Globus pallidus (tissue), 1 donor: Measurements from ENCODE around the gene LMBR1.

Experiments
- DNase-seq: peaks from one replicate; pipeline ENCODE4 v3.0.0-alpha.2; 2015; ENCODE audit warnings: low spot score

The LMBR1 gene

DNA sequence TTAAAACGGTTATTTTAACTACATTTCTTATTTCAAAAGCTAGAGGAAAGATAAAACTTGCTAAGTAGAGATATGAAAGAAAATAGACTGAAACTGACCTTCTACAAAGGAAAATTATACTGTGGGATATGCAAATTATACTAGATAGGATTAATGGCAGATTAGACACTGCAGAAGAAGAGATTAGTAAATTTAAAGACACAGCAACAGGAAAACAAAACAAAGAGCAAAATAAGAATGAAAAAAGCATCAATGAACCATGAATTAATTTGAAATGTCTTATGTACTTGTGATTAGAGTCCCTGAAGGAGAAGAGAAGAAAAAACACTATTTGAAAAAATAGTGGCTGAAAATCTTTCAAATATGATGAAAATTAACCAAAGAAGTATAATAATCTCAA, 200.1 kb downstream of the LMBR1 start:
- DNase-seq, result no peak

DNA sequence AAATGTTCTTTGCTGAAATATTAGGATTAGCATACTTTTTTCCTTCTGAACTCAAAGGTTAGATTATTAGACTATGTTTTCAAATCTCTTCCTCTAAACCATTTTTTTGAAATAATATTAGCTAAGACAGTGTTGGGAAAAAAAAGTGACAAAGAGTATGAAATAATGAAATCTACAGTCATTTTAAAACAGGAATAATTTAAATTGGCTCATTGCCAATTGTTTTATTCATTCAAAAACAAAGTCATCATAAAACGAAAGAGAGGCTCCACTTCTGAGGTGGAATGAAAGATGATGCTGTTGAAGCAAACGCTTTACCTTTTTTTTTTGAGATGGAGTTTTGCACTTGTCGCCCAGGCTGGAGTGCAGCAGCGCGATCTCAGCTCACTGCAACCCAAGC, 201.2 kb downstream of the LMBR1 start:
- DNase-seq, result no peak

DNA sequence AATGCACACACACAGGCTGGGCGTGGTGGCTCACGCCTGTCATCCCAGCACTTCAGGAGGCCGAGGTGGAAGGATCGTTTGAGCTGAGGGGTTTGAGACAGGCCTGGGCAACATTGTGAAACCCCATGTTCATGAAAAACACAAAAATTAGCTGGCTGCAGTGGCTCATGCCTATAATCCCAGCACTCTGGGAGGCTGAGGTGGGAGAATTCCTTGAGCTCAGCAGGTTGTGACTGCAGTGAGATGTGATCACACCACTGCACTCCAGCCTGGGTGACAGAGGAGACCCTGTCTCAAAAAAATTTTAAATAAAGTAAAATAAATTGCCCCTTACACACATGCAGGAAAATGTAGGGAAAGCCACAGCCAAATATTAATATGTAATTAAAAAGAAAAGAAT, 208.3 kb downstream of the LMBR1 start:
- DNase-seq, result no peak

GRCh38 chr7:156684251-156684650, 208.7 kb downstream of the LMBR1 start:
- DNase-seq, result no peak

DNA sequence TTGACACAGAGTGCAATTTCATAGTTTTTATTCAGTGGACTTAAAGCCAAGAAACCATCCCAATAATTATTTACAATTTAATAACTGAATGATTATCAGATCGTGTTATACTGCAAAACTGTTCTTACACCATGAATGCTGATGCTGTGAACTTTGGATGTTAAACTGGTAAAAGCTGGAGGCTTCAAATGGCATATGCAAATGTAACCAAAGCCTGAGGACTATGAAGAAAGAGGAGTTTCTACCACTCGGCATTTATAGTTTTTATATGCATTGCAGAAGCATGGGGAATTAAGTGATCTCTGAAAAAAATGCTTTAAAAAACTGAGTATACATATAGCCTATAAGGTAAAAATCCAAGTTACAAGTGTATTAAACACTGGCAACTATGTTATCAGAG, 210.1 kb downstream of the LMBR1 start:
- no peak for DNase-seq

DNA sequence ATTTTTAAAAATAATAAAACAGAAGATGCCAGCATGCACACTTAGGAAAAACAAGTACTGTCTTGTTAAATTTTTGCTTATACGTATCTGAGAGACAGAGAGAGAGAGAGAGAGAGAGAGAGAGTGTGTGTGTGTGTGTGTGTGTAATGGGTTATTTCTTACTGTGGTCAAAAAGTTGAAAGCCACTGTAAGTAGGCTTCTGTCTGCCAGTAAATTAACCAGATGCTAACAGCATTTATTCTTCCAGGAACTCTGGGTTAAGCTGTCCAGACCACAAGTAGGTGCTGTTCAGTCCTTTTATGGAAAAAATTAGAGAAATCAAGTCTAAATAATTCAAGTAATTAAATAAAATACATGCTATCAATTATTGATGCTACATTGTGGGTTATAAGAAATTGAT, 212.7 kb downstream of the LMBR1 start:
- DNase-seq, result no peak

DNA sequence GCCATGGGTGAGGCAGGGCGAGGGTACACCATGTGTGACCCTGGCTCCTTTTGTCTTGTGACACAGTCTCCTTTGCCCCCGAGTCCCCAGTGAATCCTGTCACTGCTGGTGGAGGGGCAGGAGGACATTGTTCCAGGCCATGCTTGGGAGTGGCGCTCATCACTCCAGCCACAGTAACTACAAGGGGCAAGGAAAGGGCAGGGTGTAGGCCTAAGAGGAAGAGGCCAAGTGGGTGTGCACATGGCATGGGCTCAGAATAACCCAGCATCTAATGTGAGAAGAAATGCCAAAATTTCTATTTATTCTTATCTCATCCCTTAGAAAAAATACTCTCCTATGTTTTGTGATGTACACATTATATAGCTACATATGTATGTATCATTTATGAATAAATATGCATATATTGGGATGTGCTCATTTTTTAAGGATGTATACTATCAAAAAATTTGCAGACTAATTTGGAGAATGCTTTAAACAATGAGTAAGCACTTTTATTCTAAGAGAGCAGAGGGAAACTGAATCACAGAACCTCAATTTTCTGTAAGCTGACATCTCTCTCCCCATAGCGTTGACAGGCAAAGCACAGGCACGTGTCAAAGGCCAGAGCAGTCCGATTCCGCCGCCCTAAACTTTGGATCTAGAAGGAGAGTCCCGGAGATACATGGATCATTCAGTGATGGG, 215.5 kb downstream of the LMBR1 start:
- DNase-seq, result no peak

DNA sequence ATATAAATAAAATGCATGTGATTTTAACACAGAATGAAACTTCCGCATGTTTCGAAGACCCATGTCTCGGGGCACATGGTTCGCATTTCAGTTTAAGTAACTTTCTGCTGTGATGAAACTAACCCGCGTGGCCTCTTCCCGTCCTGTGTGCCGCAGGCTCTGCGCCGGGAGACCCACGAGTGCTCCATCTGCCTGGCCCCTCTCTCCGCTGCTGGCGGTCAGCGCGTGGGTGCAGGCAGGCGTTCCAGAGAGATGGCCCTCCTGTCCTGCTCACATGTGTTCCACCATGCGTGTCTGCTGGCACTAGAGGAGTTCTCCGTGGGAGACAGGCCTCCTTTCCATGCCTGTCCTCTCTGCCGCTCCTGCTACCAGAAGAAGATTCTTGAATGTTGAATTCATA, 216.7 kb downstream of the LMBR1 start:
- DNase-seq, result no peak

DNA sequence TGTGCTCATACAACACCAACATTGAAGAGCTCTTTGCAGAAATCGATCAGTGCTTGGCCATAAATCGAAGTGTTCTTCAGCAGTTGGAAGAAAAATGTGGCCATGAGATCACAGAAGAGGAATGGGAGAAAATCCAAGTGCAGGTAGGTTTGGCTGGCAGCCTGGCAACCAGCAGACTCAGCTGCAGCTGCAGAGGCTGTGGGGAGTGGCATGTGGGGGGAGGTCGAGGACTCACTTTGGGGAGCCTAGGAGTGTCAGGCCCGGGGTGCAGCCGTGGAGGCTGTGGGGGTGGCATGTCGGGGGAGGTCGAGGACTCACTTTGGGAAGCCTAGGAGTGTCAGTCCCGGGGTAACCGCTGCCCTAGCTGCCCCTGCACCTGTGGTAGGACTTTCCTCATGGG, 217.3 kb downstream of the LMBR1 start:
- DNase-seq, result no peak

GRCh38 chr7:156673902-156674301, 219.1 kb downstream of the LMBR1 start:
- no peak for DNase-seq

DNA sequence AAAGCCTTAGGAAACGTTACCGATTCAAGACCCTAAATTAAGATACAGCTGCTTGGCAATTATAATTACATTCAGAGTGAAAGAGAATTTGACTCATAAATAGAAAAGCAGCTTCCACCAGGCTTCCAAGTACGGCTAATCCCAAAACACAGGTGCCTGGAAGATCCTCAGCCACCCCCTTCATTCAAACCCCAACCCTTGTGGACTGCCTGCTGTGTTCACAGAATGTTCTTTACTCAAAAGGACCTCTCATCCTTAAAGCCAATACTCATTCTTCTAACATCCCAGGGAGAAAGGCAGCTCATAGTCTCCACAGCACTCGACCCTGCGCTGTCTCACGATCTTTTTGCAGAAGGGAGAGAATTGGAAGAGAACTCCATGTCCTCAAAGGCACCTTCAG, 219.5 kb downstream of the LMBR1 start:
- DNase-seq, result no peak

- no peak for DNase-seq
Observed at GRCh38 chr7:156669035-156669828, 223.8 kb downstream of the LMBR1 start.

- DNase-seq, result no peak
Observed at GRCh38 chr7:156668130-156668741, 224.7 kb downstream of the LMBR1 start.

DNA sequence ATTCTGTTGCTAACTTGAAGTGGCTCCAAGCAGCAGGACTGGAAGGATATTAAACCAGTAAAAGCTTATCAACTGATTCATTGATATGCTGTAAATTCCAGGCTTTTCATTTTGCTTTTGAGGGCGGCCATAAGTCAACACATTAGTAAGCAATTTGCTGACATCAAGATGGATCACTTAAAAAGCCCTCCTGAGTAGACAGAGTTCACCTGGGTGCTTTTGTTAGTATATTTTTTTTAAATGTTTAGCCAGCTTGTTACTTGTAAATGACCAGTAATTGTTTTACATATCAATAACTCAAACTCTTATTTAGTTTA, 225.9 kb downstream of the LMBR1 start:
- no peak for DNase-seq

DNA sequence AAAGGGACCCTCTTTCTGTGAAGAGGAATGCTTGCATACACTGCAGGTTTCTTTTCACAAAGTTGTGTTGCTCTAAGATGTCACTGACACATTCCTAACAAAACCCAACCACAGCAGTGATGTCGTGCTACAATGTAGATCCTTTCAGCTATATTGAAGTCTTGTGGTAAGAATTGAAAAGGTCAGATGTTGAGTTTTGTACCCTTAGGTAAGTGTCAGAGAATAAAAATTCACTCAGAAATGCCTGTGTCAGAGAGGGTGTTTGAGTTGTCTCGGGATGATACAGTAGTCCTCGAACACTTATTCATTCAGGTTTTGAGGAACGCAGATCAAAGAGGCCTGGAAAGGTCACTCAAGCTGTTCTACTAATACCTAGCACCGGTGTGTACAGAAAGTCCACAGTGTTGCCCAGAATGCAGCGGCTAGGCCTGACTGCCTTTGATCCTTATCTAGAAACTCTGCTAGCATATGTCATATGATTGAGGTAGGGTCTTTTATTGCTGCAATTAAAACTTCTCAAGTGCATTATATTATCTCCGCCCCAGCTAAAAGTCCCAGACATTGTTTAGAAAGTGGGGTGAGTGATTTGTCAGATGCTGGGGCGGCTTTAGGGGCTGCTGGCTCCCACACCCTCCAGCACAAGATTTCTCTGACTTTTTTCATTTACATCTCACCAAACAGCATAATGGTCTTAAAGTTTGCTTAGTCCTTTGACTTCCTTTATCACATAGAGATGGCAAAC, 226.4 kb downstream of the LMBR1 start:
- DNase-seq, result no peak

GRCh38 chr7:156665101-156665500, 227.9 kb downstream of the LMBR1 start:
- no peak for DNase-seq

GRCh38 chr7:156662277-156662676, 230.7 kb downstream of the LMBR1 start:
- no peak for DNase-seq

DNA sequence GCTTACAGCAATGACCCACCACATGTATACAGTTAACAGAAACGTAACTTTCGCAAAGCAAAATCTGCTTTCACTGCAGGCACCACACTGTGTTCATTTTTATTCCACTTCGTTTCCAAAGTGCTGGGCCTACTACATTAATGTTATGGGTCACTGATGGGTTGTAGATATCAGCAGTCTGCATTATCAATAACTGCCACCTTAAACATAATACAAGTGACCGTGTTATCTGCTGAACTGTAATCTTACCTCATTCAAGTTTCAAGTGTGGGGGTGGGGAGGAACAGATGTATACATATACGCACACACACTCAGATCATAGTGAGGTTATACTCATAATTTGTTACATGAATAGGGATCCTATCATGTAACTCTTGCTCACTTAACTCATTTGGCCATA, 231.3 kb downstream of the LMBR1 start:
- DNase-seq, result no peak

GRCh38 chr7:156659961-156660360, 233.0 kb downstream of the LMBR1 start:
- no peak for DNase-seq

DNA sequence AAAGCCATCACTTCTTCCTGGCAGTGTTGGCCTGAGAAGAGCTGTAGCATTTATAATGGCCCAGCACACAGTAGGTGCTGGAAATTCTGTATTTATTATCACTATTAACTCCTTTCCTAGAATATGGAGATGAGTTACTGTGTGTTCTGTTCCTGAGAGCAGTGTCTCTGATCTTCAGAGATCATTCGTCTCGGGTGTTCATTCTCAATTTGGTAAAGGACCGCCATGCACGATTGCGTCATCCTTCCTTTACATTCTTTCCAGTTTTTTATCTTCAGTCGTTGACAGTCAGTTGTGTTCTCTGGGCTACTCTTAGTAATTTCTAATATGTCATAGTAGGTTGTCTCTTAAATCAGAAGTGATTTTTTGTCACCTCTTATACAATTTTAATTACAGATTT, 233.8 kb downstream of the LMBR1 start:
- no peak for DNase-seq

DNA sequence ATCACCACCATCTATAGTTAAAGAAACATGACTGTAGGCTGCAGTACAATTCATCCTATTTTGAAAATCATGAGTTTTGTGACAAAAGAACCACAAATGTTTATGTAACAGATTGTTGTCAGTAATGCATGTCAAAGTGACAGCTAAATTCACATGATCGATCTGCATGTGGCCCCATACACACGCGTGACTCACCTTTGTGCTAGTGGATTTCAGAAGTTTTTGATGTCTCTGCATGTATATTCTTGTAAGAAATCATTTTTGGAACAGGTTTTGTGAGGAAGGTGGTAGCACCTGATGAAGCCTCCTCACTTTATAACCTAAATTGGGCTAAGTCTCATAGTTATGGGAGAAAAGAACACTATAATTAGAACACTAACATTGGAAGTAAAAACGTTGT, 235.3 kb downstream of the LMBR1 start:
- no peak for DNase-seq

DNA sequence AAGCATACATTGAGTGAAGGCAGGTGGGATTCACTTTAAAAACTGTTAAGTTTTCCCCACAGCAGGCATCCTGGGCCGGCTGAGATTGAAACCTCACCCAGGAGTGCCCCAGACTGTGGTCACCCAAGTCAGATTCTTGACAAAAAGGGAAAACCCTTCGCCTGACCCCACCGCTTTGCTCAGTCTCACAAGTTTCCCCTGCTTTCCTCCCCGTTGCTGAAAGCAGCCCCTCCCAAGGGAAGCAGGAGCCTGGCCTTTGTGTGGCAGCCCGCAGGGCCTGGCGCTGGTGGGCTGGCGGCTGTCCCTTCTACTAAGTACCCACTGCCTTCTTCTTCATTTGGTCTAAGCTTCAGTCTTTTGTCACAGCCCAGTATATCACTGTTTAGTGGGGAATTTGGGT, 236.4 kb downstream of the LMBR1 start:
- no peak for DNase-seq

- DNase-seq, result no peak
Observed at GRCh38 chr7:156655983-156656382, 237.0 kb downstream of the LMBR1 start.
